ENCODE results near the gene IGF1. TPM values are rescaled to one million over a fixed set of nuclear protein-coding genes. Genes with fewer than 3 reads are reported as not detected.

The IGF1 gene
- total and polyA plus RNA-seq, 10 of the 15 experiments (the other 5 are each of a cell fraction or from before 2014, with no cell fraction given), result 2.4 to 9.2 (median 3.5) TPM

GRCh38 chr12:102498471-102498870, 18.1 kb upstream of the IGF1 start (continued):
- TF ChIP-seq IRF5 (IDR thresholded peaks at IDR 0.05; ENCODE audit: borderline replicate concordance), result no peak
- no peak for TF ChIP-seq RAD21 (IDR thresholded peaks at IDR 0.05; ENCODE audit: insufficient read depth, low read depth, low read length)
- TF ChIP-seq ZNF217 (IDR thresholded peaks at IDR 0.05), result no peak
- TF ChIP-seq SMAD1 (IDR thresholded peaks at IDR 0.05; ENCODE audit: low read depth, partially characterized antibody), result no peak
- no peak for TF ChIP-seq EZH2 (IDR thresholded peaks at IDR 0.05; ENCODE audit: borderline replicate concordance, control insufficient read depth, low read depth, low read length)
- no peak for TF ChIP-seq CEBPZ (IDR thresholded peaks at IDR 0.05; ENCODE audit: low read depth, low read length)
- peak; percentile 62 to 72 for TF ChIP-seq IKZF2 (IDR thresholded peaks at IDR 0.05)
- TF ChIP-seq HDGF (IDR thresholded peaks at IDR 0.05), result no peak
- no peak for TF ChIP-seq POLR2AphosphoS5 (IDR thresholded peaks at IDR 0.05; ENCODE audit: low read length)
- TF ChIP-seq DPF2 (IDR thresholded peaks at IDR 0.05), result 0 out of 2 replicates have a peak, but pooled peaks have one; percentile 30
- no peak for TF ChIP-seq POLR2AphosphoS2 (IDR thresholded peaks at IDR 0.05; ENCODE audit: low read depth, low read length)
- TF ChIP-seq BHLHE40 (IDR thresholded peaks at IDR 0.05; ENCODE audit: borderline replicate concordance in 1 of 2, low read depth in 2 of 2, low read length in 1 of 2), result 0 out of 4 replicates have a peak, but pooled peaks of 1 of the 2 experiments have one; percentile 9
- TF ChIP-seq IRF4 (IDR thresholded peaks at IDR 0.05; ENCODE audit: low read depth, low read length), result 0 out of 2 replicates have a peak, but pooled peaks have one; percentile 55
- peak; percentile 81 for TF ChIP-seq RUNX3 (IDR thresholded peaks at IDR 0.05; ENCODE audit: low read length)
